IPS-15b (cell line): ENCODE measurements around the gene SLC22A14.
"Not testable (repeated sequence)": the region's sequence is repeated elsewhere in the genome, so short reads cannot be mapped to it uniquely, and the experiment has no call there.

ENCODE experiments used
- H3K27me3 ChIP-seq: one replicate; pipeline ENCODE4 v1.6.1; 2013; ENCODE audit warnings: low read length; ENCODE audit not compliant: control insufficient read depth, insufficient read depth
- H3K36me3 ChIP-seq: one replicate; pipeline ENCODE4 v1.6.1; 2013; ENCODE audit warnings: low read length; ENCODE audit not compliant: control insufficient read depth, insufficient read depth
- H3K4me1 ChIP-seq: one replicate; pipeline ENCODE4 v1.6.1; 2013; ENCODE audit warnings: mild to moderate bottlenecking, low read length; ENCODE audit not compliant: control insufficient read depth, insufficient read depth
- H3K4me3 ChIP-seq: one replicate; pipeline ENCODE4 v1.5.1; 2013; ENCODE audit warnings: low read depth, low read length
- H3K9ac ChIP-seq: one replicate; pipeline ENCODE4 v1.6.1; 2013; ENCODE audit warnings: low read depth, mild to moderate bottlenecking, low read length
- H3K9me3 ChIP-seq: one replicate; pipeline ENCODE4 v1.6.1; 2013; ENCODE audit warnings: mild to moderate bottlenecking, low read length; ENCODE audit not compliant: control insufficient read depth, insufficient read depth

Gene SLC22A14

DNA sequence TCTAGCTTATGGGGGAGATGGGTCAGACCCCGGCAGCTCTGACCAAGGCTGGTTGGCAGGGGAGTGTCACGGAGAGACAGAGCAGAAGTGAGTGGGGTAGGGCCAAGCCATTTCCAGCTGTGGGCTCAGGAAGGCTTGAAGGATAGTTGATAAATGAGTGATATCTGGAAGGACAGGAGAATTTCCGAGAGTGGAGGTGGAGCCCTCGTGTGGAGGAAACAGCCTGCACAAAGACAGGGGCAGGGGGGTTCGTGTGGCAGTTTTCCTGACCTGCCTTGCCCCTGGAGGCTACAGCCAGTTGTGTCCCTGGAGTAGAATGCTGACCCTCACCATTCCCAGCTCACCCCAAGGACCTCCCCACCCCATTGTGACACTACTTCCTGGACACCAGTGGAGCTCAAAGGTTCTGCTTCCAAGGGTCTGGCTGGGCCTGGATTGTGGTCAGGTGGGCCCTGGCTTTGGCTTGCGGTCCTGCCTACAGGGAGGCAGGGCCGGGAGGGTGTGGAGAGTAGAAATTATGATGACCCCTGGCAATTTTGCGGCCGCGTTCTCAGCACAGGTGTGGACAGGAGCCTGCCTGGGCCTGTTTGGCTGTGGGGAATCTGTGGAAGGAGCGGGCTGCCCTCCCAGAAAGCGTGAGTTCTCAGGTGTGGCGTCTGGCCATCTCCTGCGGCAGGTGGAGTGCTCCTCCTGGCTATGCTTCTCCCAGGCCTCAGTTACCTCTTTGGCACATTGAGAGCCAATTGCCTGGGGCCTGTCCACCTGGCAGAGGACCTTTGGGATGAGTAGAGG, at the start of gene SLC22A14:
Gene SLC22A14, plus strand, starts transcription at position 400 of the 792 bp plus-strand sequence. CDS start 23,733 bp downstream, outside the sequence.
- Histone ChIP-seq H3K36me3 (no peaks in the 10 kb centered on the region), H3K27me3 (no peaks in the 10 kb centered on the region), H3K4me3 (no peak within 1 kb of the TSS), H3K9ac (no peak within 1 kb of the TSS), H3K9me3 (no peaks in the 10 kb centered on the region), H3K4me1 (no peaks in the 10 kb centered on the region)

DNA sequence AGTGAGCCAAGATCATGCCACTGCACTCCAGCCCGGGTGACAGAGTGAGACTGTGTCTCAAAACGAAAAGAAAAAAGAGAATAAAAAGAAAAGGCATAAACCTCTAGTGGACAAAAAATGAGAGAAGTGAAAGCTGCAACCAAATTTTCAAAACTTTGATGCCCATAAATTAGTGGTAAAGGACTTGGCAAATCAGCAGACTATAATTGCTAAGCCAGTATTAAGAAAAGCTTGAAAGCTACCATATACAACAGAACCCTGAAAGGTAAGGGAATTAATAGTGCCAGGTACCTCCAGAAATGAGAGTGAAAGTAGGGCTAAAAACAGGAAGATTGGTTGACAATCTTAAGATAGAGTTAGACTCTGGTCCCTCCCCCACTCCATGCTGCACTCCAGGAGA, 49.4 kb upstream of the SLC22A14 start:
- Histone ChIP-seq H3K9ac (no peak overlapping the region), H3K27me3 (no peaks in the 10 kb centered on the region), H3K9me3 (no peaks in the 10 kb centered on the region), H3K4me1 (no peaks in the 10 kb centered on the region), H3K4me3 (no peak overlapping the region), H3K36me3 (no peaks in the 10 kb centered on the region)

DNA sequence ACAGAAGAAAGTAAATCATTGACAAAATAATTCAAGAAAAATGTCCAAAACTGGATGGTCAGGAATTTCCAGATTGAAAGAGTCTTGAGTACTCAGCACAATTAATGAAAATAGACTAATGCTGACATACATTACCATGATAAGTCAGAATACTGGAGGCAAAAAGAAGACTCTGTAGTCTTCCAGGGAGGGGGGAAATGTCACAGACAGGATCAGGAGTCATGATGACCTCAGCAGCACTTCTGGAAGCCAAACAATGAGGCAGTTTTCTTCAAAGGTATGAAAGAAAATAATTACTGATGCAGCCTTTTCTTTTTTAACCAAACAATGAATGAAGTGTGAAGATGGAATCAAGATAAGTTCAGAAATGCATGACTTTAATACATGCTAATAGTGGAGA, 46.6 kb upstream of the SLC22A14 start:
- Histone ChIP-seq H3K9me3 (no peaks in the 10 kb centered on the region), H3K4me1 (no peaks in the 10 kb centered on the region), H3K4me3 (no peak overlapping the region), H3K9ac (no peak overlapping the region), H3K27me3 (no peaks in the 10 kb centered on the region), H3K36me3 (no peaks in the 10 kb centered on the region)

GRCh38 chr3:38238416-38239008, 43.6 kb upstream of the SLC22A14 start:
- H3K9ac ChIP-seq = no peak overlapping the region
- H3K4me3 ChIP-seq = no peak overlapping the region
- H3K36me3 ChIP-seq = no peaks in the 10 kb centered on the region
- no peaks in the 10 kb centered on the region for H3K27me3 ChIP-seq
- no peaks in the 10 kb centered on the region for H3K4me1 ChIP-seq
- H3K9me3 ChIP-seq = no peaks in the 10 kb centered on the region

GRCh38 chr3:38242812-38243211, 39.3 kb upstream of the SLC22A14 start:
- H3K9ac ChIP-seq, H3K9me3 ChIP-seq, H3K4me3 ChIP-seq, H3K4me1 ChIP-seq, H3K27me3 ChIP-seq, H3K36me3 ChIP-seq: not testable (repeated sequence)

- H3K36me3 ChIP-seq = peaks cover 4% of the 10 kb centered on the region
- H3K27me3 ChIP-seq = no peaks in the 10 kb centered on the region
- H3K9ac ChIP-seq = no peak overlapping the region
- H3K9me3 ChIP-seq = no peaks in the 10 kb centered on the region
- H3K4me3 ChIP-seq = no peak overlapping the region
- no peaks in the 10 kb centered on the region for H3K4me1 ChIP-seq
Observed at GRCh38 chr3:38245930-38246329, 36.2 kb upstream of the SLC22A14 start.

DNA sequence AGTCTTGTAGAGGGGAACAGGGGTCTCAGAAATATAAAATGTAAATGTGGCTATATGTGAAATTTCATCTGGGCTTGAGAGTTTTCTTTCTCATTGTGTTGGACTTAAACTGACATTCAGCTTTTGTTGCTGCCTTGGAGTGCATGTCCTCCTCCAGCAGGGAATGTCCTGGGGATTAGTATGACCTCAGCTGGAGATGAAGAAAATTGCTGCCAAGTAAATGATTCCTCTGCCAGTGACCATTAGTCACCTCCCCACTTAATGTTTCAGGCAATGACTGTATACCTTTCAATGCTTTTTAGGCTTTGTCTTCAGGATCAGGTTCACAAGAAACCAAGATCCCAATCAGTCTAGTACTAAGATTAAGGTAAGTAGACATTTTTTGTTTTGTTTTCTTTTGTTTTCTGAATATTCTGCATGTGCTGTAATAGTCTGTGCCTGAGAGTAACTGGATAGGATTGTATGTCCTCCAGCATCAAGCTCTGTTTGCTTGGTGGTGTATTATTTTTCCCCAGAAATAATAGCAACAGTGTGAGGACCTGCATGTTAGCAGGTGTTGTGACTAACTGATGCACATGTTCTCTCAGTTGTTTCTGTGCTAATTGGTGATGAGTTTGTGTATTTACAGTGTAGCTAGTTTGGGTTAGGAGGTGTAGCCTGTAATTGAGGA, 34.6 kb upstream of the SLC22A14 start:
- Histone ChIP-seq H3K4me3 (no peak overlapping the region), H3K27me3 (no peaks in the 10 kb centered on the region), H3K4me1 (no peaks in the 10 kb centered on the region), H3K36me3 (peaks cover 11% of the 10 kb centered on the region), H3K9ac (no peak overlapping the region), H3K9me3 (no peaks in the 10 kb centered on the region)

DNA sequence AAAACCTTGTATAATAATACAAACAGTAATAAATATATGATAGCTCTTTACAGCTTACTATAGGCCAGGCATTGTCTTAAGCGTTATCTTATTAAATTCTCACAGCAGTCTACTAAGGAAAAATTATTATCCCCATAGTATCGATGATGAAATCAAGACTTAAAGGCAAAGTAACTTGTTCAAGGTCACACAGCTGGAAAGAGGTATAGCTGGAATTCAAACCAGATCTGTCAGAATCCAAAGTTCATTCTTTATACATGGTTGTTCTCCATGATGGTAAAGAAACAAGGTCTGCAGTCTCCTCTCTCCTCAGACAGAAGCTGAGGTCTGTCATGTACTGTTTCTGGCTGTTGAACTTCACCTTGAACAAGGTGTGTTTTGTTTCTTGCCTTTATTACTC, 31.9 kb upstream of the SLC22A14 start:
- Histone ChIP-seq H3K36me3 (peaks cover 22% of the 10 kb centered on the region), H3K27me3 (no peaks in the 10 kb centered on the region)

GRCh38 chr3:38251197-38251596, 30.9 kb upstream of the SLC22A14 start:
- no peak overlapping the region for H3K4me3 ChIP-seq
- H3K27me3 ChIP-seq = no peaks in the 10 kb centered on the region
- no peaks in the 10 kb centered on the region for H3K9me3 ChIP-seq
- H3K9ac ChIP-seq = no peak overlapping the region
- H3K36me3 ChIP-seq = peaks cover 18% of the 10 kb centered on the region
- H3K4me1 ChIP-seq = no peaks in the 10 kb centered on the region

More for the DNA sequence above, 31.9 kb upstream of the SLC22A14 start:
- H3K9me3 ChIP-seq = no peaks in the 10 kb centered on the region
- no peaks in the 10 kb centered on the region for H3K4me1 ChIP-seq
- H3K9ac ChIP-seq = no peak overlapping the region
- no peak overlapping the region for H3K4me3 ChIP-seq

DNA sequence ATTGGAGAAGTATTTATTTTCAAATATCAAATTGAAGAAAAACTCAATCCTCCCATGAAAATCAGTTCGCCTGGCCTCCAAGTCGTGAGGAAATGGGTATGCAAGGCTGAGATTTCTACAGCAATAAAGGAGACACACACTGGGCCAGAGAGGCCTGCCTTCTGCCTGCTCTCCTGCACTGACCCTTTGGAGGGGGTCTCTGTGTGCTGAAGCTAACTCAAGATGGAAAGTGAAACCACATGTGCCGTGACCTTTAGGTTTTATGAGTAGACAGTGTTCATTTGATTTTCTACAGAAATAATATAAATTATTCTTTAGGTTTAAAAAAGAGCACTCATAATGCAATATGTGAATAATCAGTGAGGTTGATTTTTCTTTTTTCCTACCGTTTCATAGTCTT, 28.4 kb upstream of the SLC22A14 start:
- H3K4me1 ChIP-seq = no peaks in the 10 kb centered on the region
- no peaks in the 10 kb centered on the region for H3K27me3 ChIP-seq
- peaks cover 17% of the 10 kb centered on the region for H3K36me3 ChIP-seq
- no peak overlapping the region for H3K4me3 ChIP-seq
- no peaks in the 10 kb centered on the region for H3K9me3 ChIP-seq
- no peak overlapping the region for H3K9ac ChIP-seq

GRCh38 chr3:38254872-38255271, 27.2 kb upstream of the SLC22A14 start:
- Histone ChIP-seq H3K9ac (no peak overlapping the region), H3K4me1 (no peaks in the 10 kb centered on the region), H3K4me3 (no peak overlapping the region), H3K9me3 (no peaks in the 10 kb centered on the region), H3K36me3 (peaks cover 17% of the 10 kb centered on the region), H3K27me3 (no peaks in the 10 kb centered on the region)

DNA sequence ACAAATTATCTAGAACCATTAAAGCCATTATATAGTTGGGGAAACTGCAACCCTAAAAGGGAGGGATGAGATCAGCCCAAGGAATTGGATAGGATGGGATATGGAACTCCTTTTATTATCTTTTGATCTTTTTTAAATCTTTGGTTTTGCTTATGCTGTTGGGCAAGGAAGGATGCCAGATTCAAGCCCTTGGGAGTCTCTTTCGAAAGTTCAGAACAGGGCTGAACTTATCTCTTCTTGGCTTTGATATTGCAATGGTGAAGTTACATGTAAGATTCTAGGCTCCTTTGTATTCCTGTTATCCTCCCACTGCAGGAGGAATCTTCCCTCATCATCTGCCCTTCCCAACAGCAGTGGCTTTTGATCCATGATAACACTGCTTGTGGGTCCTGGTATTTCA, 26.5 kb upstream of the SLC22A14 start:
- Histone ChIP-seq H3K9me3 (no peaks in the 10 kb centered on the region), H3K4me1 (no peaks in the 10 kb centered on the region), H3K4me3 (no peak overlapping the region), H3K27me3 (no peaks in the 10 kb centered on the region), H3K9ac (no peak overlapping the region), H3K36me3 (peaks cover 17% of the 10 kb centered on the region)
